Measurements from ENCODE around the gene PRODH2. TPM values are rescaled to one million over a fixed set of nuclear protein-coding genes. Genes with fewer than 3 reads are reported as not detected.
"Not testable (repeated sequence)": the region's sequence is repeated elsewhere in the genome, so short reads cannot be mapped to it uniquely, and the experiment has no call there.

The PRODH2 gene
- total RNA-seq, 1 experiment from 2014 or later, result not detected

DNA sequence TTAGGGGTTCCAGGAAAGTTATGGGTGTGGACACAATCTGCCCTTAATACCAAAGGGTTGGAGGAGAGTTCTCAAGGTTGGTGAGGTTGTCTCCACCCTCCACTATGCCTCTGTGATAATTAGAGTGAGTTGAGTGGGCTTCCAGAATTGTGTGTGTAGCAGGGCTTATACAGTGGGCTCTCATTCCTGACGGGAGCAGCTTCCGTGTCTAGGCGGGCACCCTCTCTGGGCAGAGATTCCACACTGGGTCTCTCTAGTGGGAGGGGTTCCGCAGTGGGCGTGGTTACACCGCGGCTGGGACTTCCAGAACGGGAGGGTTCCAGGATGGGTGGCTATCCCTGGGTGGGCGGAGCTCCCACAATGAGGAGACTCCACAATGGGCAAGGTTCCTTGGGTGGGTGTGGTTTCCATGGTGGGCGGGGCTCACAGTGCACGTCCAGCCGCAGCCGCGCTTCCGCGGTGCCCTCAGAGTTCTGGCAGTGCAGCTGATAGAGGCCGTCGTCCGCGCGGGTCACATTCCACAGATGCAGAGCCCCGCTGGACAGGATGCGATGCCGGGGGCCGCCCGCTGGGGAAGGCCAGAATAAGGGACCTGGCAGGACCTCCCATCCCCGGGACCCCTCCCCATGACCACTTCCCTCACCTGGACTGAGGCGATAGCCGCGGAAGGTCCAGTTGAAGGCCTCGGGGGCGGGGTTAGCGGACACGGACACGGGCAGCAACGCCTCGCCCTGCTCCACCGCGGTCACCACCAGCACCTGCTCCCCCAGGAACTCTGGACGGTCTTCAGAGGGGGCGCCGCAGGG, 31.2 kb upstream of the PRODH2 start:
- DNase-seq (ENCODE audit: low spot score), result no peak

DNA sequence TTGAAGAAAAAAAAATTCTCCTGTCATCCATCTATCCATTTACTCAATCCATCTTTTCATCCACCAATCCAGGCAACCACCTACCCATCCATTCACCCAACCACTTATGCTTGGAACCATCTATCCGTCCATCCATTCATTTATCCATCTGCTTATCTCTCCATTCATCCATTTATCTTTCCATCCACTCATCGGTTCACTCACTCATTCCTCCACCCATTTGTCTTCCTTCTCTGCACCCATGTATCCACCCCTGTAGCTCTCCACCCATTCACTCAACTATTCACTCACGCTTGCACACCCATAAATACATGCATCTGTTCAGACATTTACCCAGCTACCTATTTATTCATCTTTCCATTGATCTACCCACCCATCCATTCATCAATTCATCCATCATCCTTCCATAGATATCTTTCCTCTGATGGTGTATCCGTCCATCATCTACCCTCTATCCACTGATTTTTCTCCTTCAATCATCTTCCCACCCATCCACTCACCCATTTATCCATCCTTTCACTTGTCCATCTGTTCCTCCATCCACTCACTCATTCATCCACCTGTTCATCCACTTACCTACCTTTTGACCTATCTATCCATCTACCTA, 30.1 kb upstream of the PRODH2 start:
- no peak for DNase-seq (ENCODE audit: low spot score)

DNA sequence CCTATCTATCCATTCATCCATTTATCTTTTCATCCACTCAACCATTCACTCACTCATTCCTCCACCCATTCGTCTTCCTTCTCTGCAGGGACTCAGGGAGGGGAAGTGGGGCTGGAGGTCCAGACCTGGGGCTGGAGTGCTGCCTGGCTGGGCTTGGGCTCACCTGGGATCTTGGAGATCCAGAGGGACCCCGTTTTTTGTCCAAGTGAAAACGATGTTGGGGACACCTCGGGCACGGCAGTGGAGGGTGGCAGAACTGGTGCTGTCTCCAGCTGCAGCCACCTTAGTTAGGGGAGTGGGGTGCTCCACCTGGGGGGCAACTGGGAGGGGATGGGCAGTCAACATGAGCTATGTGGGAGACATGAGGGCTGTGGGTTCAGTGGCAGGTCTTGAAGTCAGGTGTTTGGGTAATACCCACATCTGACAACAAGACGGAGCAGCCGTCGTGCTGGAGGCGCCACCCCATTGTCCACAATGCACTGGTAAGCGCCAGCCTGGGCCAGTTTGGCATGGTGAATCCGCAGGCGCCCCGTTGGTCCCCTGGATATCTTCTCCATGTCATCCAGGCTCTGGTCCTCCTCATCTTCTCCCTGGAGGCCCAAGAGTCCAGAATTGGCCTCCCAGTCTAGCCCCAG, 29.4 kb upstream of the PRODH2 start:
- DNase-seq (ENCODE audit: low spot score), result no peak

DNA sequence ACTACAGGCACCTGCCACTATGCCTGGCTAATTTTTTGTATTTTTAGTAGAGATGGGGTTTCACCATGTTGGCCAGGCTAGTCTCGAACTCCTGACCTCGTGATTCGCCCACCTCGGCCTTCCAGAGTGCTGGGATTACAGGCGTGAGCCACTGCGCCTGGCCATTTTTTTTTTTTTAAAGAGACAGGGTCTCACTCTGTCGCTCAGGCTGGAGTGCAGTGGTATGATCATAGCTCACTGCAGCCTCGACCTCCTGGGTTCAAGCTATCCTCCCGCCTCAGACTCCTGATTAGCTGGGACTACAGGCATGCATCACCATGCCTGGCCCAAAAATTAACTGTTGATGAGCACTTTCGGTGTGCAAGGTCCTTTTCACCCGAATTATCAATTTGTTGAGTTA, 23.5 kb upstream of the PRODH2 start:
- DNase-seq (ENCODE audit: low spot score), result not testable (repeated sequence)

DNA sequence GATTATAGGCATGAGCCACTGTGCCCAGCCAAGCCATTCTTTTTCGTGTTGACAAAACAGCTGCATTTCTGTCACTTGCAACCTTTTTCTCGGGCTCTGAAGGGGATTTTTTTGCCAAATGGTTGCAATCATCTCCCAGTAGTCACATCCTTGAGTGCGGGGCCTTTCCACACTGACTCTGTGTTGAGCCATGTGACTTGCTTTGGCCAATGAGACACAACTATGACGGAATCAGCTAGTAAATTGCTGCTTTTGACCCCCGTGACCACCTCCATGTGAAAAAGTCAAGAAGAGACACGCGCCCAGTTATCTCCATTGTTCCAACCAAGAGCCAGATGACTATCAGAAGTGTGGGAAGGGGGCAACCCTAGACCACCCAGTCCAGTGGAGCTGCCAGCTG, 21.3 kb upstream of the PRODH2 start:
- no peak for DNase-seq (ENCODE audit: low spot score)

DNA sequence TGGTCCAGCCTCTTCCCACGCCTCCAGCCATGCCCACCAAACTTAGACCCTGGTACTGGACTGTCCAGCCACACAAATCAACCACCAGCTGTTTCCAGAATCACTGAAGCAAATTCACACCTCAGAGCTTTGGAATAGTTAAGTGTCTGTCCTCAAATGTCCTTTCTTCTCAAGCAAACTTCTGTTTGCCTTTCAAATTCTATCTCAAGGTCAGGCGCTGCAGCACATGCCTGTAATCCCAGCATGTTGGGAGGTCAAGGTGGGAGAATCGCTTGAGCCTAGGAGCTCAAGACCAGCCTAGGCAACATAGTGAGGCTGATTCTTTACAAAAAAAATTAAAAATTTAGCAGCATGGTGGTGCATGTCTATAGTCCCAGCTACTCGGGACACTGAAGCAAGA, 19.4 kb upstream of the PRODH2 start:
- no peak for DNase-seq (ENCODE audit: low spot score)

DNA sequence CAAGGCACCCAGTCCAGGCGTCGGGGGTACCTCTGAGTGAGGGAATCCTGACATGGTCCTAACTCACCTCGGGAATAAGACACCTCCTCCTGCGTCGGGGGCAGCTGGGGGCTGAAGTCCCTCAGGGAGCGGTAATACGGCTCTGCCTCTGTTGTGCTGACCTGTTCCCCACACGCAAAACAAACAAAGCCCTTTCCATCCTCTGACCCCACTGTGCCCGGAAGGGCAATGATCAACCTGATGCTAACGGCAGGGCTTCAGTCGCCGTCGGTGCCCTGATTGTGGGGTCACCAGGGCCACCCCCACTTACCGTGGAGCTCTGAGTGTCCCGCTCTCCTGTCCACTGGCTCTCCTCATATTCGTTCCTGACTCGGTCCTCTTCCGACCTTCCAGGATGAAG, 18.3 kb upstream of the PRODH2 start:
- DNase-seq (ENCODE audit: low spot score), result no peak

DNA sequence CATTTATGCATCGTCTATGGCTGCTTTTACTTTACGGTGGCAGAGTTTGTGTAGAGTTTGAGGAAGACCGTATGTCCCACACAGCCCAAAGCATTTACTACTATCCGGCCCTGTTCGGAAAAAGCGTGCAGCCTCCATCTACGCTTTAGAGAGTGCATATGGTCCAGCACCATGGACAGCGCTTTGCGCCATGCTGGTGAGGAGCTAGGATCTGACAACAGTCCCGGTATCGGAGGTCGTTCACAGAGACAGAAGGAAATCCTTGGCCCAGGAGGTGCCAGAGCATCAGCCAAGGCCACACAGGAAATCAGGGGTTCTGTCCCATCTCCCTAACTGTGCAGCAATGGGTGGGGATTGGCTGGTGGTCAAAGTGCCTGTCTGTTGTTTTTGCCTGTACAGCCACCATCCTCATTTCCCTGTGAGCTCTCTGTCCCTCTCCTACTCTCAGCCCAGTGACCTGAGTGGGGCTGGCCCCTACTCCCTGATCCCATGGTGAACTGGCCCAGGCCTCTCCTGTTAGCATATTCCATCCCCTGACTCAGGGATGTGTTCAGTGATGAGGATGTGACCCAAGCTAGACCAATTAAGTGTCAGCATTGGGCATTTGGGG, 16.2 kb upstream of the PRODH2 start:
- DNase-seq (ENCODE audit: low spot score), result peak; percentile 61

DNA sequence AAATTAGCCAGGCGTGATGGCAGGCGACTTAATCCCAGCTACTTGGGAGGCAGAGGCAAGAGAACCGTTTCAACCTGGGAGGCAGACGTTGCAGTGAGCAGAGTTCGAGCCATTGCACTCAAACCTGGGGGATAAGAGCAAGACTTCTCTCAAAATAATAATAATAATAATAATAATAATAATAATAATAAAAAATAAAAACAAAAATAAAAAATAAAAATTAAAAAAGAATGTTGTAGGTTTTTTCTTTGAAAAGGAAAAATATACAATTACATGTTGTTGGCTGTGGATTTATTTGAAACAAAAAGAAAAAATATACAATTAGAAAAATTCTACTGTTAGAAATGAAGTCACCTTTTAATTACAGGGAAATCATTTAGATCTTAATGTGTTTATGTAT, 11.5 kb upstream of the PRODH2 start:
- no peak for DNase-seq (ENCODE audit: low spot score)

DNA sequence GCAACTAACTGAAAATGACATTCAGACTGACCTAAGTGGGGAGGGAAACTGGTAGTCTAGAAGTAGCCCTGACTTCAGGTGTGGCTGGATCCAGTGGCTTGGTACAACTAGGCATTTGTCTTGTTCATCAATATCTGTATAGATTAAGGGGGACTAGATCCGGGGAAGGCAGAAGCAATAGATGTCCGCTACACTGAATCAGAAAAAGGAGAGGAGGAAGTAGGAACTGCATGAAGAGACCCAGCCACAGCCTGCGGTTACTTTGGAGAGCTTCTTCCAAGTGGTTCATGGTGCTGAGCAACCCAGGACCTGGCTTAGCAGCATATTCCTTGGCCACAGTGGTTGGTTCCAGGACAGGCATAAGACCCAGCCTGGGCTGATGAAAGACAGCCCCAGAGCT, 9.9 kb upstream of the PRODH2 start:
- no peak for DNase-seq (ENCODE audit: low spot score)

DNA sequence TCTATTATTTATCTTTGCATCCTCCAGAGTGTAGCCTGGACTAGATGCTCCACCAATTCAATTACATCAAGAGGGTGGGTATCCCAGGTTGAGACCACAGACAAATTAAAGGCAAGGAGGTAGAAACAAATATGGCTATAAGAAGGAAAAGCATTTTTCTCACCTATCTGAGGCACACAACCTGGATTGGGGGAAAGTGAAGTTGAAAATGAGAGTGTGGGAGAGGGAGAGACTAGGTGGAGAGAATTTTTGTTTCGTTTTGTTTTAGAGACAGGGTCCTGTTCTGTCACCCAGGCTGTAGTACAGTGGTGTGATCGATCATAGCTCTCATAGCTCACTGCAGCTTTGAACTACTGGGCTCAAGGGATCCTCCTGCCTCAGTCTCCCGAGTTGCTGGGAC, 5.8 kb upstream of the PRODH2 start:
- DNase-seq (ENCODE audit: low spot score), result no peak

DNA sequence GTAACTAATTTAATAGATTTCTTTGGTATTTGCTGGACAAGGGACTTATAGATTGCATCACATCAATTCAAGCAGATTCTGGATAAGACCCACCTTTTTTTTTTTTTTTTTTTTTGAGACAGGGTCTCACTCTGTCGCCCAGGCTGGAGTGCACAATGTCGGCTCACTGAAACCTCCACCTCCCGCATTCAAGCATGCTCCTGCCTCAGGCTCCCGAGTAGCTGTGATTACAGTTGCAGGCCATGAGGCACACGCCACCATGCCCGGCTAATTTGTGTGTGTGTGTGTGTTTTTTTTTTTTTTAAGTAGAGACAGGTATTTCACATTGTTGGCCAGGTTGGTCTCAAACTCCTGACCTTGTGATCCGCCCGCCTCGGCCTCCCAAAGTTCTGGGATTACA, 4.2 kb upstream of the PRODH2 start:
- no peak for DNase-seq (ENCODE audit: low spot score)

DNA sequence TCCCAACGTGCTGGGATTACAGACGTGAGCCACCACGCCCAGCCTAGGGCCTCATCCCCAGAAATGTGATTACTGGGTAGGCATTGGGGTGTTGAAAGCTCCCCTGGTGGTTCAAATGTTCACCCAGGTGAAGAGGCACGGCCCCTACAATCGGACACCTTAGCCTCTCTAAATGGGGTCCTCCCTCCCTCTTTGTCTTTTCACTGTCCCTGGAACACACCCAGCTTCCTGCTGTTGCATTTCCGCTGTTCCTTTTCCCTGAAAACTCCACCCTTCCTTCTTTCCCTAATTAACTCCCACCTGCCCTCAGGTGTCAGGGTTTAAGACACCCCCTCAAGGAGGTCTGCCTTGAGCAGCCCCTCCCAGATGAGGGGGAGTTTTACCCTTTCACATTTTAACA, 3.6 kb upstream of the PRODH2 start:
- no peak for DNase-seq (ENCODE audit: low spot score)

DNA sequence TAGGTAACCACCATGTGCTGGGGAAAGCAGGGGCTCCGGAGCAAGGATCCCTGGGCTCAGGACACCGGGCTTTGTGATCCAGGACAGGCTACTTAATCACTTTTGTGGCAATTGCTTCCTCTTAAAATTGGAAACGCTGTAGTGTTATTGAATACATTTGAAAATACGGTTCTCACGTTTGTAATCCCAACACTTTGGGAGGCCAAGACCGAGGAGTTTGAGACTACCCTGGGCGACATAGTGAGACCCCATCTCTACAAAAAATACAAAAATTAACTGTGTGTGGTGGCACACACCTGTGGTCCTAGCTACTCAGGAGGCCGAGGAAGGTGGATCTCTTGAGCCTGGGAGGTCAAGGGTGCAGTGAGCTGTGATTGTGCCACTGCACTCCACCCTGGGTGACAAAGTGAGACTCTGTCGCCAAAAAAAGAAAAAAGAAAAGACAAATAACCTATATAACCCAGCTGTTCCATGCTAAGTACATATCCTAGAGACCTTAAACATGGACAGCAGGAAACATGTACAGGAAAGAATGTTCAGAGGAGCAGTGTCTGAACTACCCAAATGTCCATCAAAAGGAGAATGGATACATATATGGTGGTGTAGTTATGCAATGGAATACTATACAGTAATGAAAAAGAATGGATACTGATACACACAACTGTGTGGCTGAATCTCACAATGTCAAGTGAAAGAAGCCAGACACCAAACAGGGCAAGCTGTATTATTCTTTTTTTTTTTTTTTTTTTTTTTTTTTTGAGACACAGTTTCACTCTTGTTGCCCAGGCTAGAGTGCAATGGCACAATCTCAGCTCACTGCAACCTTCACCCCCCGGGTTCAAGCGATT, 622 bp upstream of the PRODH2 start:
- no peak for DNase-seq (ENCODE audit: low spot score)

DNA sequence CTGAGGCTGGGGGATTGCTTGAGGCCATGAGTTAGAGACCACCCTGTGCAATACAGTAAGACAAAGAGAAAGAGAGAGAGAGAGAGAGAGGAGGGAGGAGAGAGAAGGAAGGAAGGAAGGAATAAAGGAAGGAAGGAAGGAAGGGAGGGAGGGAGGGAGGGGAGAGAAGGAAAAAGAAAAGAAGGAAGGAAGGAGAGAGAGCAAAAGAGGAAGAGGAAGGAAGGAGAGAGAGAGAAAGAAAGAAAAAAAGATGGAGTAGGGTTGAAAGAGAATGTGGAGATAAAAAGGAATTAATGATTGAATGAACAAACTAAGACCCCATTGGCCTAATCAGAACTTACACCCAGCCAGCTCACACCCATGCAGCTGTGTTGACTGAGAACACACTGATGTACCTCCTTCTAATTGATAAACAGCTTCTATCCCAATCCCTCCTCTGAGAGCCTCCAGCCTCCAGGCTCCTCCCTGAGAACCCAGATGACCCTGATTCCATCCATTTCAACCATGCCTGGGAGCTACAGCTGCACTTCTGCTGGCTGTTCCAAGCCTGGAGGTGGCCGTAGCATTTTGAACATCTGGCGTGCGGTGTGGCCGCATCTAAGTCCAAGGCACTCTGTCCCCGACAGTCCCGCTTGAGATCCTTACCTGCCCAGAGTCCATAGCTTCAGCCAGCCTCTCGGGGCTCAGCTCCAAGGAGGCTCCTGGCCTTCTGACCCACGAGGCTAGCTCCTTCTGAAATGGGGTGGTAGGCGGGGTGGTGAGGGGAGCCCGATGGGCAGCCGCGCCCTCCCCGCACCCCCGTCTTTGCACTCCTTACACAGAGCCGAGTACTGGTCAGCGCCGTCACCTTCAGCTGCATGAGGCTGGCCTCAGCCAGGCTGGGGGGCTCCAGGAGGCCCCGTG, 1.1 kb downstream of the PRODH2 start:
- DNase-seq (ENCODE audit: low spot score), result no peak

DNA sequence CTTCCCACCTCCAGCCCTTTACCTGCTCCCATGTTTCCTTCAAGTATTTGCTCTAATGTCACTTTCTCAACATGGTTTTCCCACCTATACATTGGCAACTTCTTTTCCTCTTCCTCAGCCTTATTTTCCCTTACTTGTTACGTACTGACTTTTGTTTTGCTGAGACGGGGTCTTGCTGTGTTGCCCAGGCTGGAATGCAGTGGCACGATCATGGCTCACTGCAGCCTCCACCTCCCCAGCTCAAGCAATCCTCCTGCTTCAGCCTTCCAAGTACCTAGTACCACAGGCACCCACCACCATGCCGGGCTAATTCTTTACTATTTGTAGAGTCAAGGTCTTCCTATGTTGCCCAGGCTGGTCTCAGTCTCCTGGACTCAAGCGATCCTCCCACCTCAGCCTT, 5.0 kb downstream of the PRODH2 start:
- no peak for DNase-seq (ENCODE audit: low spot score)

DNA sequence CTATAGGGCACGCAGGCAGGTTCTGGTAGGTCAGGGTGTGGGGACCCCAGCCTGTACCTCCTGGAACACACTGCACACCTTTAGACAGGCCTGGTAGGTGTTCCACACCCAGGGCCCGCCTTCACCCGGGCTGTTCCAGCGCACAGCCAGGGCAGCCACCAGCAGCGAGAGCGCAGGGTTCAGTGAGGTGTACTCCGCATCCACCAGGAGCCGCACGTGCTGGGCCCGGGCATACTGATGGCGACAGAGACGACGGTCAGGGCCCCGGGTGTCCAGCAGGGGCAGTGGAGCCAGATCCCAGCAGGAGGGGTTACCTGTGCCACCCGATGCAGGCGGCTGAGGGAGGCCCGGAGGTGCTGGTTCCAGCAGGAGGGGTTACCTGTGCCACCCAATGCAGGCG, 6.0 kb downstream of the PRODH2 start:
- no peak for DNase-seq (ENCODE audit: low spot score)

DNA sequence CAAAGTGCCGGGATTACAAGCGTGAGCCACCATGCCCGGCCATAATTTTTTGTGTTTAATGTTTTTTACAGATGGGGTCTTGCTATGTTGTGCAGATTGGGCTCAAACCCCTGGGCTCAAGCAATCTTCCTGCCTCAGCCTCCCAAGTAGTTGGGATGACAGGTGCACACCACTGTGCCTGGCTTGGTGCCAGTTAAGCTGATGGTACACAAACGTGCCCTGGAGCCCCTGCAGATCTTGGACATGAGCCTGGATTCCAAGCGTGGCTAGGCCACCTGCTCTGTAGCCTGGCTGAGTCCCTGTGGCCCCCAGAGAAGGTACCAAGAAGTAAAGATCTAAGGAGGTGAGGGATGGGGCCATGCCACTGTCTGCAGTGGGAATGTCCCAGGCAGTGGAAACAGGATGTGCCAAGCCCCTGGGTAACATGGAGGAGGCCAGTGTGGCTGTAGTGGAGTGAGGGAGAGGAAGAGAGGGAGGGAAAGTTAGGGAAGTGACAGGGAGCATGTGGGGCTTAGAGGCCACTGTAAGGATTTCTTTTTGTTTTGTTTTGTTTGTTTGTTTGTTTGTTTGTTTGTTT, 7.0 kb downstream of the PRODH2 start:
- no peak for DNase-seq (ENCODE audit: low spot score)

DNA sequence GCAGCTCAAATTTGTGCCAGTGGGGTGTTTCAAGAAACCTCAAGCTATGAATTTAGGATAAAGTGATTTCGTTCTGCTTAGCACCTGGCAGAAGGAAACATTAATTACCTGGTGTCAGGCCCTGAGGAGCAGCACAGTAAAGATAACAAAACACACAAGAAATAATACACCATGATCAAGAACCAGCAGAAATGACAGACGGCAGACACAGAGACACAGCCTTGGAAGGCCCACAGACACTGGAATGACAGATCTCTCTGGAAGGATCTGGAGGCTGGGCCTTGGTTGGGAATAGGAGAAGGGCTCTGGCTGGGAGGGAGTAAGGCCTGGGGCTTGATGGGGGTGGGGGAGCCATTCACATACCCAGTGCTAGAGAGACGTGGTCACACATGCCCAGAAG, 10.8 kb downstream of the PRODH2 start:
- DNase-seq (ENCODE audit: low spot score), result no peak

DNA sequence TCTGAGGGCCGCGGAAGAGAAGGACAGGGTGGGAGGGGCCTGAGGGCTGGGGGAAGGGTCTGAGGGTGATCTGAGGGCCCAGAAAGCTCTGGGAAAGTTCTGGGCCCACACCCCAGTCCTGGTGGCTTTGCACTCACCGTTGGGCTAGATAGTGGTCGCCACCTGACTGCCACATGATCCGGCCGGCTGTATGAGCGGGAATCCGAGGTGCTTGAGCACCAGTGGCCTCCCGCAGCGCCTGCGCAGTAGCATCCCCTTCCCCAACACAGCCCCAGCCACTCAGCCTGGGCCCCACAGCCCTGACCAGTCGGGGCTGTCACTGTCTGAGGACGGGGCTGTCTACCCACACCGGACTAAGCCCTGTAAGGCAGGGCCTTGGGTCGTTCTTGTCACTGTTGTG, 15.0 kb downstream of the PRODH2 start:
- DNase-seq (ENCODE audit: low spot score), result no peak
